CD1c-positive myeloid dendritic cell (primary cell): ENCODE results near the gene ADCY4.
"Not testable (repeated sequence)": the region's sequence is repeated elsewhere in the genome, so short reads cannot be mapped to it uniquely, and the experiment has no call there.

Source experiments
- DNase-seq: peaks from one replicate; pipeline ENCODE4 v3.0.0-alpha.2; 2016; ENCODE audit errors: extremely low spot score

The ADCY4 gene

DNA sequence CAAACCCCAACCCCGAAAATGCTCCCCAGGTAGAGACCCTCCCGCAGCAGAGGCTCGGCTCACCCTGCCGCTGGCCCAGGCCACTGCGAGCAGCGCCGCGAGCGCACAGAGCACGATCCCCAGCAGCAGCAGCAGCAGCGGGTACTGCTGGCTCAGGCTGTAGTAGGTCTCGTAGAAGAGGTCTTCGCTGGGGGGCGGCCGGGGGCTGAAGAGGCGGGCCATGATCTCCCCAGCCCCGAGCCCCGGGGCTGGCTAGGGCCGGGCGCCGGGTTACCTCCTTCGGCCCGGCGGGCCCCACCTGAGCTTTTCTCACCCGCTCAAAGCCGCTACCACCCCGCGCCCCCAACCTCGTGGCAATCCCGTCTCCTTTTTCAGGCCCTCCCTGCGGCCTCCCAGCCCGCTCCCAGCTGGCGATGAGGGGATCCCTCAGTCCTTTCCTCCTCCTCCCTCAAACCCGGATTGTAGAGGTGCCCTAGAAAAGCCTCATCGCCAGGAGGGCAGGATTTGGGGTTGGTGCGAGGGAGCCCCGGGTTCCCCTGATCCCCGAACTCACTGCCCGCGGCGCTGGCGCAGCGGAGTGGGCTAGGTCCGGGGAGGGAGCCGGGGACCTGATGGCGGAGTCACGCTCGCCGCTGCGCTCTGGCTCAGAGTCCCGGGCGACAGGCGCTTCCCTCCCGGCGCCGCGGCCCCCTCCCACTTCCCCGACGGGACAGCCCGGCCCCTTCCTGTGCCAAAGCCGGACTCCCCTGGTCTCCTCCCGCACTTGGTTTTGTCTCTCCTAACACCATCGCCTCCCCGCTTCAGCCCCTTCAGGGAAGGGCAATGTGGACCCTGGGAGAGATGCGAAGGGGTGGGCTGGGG is at the start of gene ADCY4:
TSS of gene ADCY4 (minus strand) at position 641 of the 861 bp plus-strand sequence. CDS start at position 222, 419 bp downstream.
- no peak for DNase-seq

DNA sequence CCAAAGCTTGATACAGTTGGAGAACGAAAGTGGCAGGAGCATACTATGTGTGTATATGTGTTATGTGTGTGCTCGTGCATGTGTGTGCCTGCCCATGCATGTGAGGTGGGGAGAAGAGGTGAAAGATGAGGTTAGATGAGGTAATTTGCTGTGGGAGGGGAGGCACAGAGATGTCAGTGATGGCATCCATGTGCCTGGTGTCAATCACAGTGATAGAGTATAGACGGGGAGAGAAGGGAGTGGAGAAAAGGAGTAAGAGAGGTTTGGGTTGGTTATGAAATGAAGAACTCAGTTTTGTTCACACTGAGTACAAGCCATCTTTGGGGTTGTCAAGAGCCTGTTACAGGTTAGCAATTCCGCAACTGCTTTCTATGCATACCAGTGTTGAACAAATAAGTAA is 49.3 kb upstream of the ADCY4 start:
- no peak for DNase-seq

DNA sequence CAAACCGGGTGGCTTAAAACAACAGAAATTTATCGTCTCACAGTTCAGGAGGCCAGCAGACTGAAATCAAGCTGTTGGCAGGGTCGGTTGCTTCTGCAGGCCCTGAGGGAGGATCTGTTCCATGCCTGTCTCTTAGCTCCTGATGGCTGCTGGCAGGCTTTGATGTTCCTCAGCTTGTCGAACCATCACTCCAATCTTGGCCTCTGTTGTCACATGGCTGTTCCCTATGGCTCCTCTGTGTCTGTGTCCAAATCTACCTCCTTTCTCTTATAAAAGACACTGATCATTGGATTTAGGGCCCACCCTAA is 47.1 kb upstream of the ADCY4 start:
- DNase-seq = no peak

DNA sequence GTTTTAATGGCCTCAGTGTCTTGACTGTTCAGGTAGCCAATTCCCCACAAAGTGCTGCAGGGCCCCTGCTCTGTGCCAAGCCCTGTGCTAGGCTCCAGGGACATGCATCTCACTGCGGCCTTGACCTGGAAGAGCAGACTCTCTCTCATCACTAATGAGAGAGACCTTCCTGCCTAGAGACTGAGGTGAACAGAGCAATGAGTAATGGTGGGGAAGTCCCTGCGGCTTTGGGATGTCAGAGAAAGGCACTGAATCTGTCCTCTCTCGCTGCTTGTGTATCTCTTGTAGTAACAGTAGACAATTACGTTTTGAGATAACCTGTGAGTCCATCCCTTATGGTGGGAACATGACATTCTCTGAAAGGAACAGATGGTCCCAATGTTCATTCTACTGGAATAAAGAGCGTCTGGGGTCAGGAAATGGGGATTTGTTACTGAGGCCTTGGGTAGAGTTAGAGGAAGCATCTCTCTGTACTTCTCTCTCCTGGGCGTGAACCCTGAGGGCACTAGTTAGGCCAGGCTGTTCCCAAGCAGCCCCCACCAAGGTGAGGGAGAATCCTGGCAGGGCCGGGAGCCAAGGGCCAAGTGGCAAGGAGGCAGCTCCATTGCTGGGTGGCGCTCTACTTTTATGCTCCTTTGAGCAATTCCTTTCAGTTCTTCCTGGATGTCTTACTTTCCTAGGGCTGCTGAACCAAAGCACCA is 46.6 kb upstream of the ADCY4 start:
- no peak for DNase-seq

DNA sequence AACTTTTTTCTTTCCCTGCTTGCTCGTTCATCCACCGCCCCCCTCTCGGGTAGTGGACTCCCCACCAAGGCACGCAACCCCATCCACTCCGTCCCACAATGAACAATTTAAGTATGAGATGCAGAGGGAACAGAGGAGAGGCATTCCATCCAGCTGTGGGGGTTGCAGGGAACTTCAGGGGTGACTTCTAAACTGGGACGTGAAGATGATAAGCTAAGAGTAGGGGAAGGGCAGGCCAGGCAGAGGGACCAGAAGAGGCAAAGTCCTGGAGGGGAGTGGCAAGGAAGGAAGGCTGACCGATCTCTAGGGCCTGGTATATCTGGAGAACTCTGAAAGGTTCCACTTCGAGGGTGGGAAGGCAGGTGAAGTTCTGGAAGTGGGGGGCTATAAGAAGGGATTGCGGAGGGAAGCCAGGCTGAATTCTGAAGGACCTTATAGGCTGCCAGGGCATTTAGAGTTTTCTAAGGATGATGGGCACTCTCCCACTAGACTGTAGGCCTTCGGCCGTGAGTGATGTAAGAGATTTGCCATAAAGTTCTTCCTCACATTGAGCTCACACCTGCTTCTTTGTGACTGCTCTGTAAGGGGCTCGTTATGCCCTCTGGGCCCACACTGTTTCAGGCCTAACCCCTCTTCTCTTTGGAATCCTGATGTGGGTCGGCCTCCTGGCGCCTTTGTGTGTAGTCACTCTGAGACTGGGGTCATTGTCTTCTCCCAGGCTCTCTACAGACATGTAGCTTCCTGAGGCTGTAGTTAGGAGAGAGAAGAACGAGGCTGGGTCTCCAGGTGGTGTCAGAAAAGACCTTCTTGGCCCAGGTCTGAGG is 45.2 kb upstream of the ADCY4 start:
- DNase-seq = no peak

DNA sequence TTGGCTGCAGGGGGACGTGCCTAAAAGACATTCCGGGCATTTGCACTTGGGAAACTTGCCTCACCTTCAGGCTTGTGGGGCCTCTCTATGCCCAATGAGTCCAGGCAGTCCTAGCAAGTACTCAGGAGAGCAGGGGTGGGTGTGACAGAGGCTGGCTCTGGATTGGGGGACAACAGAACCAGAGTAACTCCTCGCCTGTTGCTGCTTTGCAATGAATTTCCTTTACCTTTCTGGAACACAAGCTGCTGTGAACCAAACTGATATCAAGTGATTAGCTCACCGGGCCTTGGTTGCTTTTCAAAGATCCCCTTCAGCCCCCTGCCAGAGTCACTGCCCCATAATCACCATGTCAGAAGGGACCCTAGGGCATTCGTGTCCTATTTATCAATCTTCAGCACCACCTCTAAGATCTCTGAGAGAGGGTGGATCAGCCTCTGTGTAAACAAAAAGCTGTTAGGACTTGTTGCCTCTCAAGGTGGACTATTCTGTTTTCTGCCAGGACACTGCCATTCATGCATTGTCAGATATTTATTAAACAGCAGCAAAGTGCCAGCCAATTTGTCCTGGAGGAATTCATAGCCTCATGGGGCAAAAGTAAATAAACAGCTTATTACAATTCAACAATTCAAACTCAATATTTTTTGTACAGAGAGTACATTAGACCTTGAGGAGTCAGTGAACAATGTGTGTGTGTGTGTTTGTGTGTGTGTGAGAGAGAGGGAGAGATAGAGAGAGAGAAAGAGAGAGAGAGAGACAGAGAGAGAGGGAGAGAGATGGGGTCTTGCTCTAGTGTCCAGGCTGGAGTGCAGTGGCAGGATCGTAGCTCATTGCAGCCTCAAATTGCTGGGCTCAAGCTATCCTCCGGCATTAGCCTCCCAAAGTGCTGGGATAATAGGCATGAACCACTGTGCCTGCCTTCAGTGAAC is 44.4 kb upstream of the ADCY4 start:
- no peak for DNase-seq

DNA sequence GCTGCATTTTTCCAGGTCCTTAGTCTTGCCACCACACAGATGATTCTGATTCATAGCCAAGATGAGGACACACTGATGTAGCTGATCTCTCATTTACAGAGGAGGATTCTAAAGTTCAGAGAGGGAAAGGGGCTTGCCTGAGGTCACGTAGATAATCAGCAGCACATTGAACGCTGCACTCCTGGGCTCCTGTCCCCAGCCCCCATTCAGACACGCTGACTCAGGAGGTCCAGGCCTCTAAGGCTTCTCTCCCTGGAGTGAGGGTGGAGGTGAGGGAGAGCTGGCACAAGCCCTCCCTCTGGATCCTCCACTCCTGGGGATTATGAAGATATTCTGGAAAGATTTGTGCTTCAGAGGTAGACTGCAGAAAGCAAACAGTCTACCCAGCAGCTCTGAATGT is 43.5 kb upstream of the ADCY4 start:
- DNase-seq = no peak

DNA sequence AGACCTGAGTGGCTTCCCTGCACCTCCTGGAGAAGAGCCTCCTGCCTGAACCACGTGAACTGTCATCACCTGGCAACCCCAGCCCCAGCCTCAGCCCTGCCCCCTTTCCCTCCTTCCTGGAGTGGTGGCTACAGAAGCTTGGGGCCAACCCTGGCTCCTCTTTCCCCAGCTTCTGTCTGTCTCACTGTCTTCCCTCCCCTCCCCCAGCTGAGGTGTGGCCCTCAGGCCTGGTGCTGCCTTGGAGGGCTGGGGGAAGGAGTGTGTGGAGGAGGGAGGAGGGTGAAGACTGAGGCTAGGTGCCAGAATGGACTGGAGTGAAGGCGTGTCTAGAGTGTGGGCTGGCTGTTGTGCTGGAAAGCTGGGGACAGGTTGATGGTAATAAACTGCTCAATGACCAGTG is 42.8 kb upstream of the ADCY4 start:
- no peak for DNase-seq

DNA sequence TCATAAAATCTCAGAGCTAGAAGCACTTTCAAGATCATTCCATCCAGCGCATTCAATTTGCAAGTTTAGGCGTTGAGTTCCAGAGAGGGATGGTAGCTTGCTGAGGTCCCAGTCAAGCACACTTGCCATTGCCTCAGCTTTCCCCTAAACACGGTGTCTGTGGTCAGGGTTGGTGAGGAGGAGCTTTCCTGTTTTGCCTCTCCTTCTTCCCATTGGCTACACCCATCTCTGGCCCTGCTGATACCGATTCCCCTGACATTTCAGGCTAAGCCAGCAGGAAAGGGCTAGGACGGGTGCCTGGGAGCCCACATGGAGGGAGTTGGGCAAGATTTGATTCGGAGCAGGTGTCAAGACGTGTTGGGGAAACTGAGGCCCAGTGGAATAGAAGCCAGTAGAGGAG is 42.3 kb upstream of the ADCY4 start:
- no peak for DNase-seq

DNA sequence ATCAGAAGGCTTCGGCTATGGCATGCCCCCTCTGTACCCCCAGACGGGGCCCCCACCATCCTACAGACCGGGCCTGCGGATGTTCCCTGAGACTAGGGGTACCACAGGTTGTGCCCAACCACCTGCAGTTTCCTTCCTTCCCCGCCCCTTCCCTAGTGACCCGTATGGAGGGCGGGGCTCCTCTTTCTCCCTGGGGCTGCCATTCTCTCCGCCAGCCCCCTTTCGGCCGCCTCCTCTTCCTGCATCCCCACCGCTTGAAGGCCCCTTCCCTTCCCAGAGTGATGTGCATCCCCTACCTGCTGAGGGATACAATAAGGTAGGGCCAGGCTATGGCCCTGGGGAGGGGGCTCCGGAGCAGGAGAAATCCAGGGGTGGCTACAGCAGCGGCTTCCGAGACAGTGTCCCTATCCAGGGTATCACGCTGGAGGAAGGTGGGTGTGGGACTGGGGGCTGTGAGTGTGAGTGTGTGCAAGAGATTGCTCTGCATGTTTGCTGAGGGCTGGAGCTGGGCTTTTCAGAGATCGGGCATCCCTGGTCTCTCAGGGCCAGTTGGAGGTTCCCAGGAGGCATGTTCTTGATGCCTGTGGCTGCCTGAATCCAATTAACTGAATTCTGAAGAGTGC is 41.7 kb upstream of the ADCY4 start:
- no peak for DNase-seq

DNA sequence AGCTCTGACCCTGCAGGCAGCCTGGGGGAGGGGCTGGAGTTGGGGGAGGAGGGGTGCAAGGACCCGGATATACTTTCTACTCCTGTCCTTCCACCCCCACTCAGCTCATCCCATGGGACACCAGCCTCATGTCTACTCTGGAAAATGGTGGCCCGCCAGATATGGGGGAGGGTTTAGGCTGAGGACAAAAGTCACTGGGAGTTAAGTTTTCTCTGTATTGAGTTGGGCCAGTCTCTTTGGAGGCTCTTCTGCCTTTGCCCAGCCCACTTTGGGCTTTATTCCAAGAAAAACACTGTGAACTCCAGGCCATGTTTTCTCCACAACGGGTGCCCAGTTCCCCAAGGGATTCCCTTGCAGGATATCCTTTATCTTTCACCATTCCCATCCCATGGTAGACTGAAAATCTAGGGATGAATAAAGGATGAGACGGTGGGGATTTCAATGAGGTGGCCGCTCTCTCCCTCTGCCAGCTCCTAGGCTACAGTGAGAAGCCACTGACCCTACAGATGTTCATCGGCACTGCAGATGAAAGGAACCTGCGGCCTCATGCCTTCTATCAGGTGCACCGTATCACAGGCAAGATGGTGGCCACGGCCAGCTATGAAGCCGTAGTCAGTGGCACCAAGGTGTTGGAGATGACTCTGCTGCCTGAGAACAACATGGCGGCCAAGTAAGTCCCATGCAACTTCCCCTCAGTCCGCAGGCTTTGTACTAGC is 38.0 kb upstream of the ADCY4 start:
- DNase-seq = no peak

DNA sequence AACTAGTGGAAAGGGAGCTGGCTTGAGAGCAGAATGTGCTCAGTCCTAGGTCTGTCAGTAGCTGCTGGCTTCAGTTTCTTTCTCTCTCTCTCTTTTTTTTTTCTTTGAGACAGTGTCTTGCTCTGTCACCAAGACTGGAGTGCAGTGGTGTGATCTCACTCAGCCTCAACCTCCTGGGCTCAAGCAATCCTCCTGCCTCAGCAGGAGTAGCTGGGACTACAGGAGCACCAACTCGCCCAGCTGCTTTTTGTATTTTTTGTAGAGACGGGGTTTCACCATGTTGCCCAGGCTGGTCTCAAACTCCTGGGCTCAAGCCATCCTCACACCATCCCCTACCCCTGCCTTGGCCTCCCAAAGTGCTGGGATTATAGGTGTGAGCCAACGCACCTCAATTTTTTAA is 36.7 kb upstream of the ADCY4 start:
- DNase-seq = not testable (repeated sequence)

DNA sequence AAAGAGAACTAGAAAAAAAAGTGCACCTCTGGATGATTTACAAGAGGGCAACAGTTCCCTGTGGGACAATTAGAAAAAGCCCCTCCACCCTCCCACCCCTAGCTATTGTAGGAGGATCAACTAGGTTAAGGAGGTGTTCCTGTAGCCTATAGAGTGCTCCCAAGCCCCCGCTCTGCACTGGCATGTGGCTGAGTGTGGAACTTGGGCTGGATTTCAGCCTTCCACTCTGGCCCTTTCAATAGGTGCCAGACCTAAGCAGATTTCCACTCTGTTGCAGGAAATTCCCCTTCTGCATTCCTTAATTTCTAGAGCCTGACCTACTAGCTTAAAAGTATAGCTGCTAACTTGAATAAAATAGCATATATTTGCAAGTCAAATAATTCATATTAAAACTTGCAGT is 35.9 kb upstream of the ADCY4 start:
- no peak for DNase-seq

DNA sequence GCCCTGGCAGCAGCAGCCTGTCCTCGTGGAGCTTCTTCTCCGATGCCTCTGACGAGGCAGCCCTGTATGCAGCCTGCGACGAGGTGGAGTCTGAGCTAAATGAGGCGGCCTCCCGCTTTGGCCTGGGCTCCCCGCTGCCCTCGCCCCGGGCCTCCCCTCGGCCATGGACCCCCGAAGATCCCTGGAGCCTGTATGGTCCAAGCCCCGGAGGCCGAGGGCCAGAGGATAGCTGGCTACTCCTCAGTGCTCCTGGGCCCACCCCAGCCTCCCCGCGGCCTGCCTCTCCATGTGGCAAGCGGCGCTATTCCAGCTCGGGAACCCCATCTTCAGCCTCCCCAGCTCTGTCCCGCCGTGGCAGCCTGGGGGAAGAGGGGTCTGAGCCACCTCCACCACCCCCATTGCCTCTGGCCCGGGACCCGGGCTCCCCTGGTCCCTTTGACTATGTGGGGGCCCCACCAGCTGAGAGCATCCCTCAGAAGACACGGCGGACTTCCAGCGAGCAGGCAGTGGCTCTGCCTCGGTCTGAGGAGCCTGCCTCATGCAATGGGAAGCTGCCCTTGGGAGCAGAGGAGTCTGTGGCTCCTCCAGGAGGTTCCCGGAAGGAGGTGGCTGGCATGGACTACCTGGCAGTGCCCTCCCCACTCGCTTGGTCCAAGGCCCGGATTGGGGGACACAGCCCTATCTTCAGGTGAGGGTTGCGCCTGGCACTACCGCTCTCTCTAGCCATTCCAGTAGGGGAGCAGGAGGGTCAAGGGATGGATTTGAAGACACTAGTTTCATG is 35.2 kb upstream of the ADCY4 start:
- no peak for DNase-seq

DNA sequence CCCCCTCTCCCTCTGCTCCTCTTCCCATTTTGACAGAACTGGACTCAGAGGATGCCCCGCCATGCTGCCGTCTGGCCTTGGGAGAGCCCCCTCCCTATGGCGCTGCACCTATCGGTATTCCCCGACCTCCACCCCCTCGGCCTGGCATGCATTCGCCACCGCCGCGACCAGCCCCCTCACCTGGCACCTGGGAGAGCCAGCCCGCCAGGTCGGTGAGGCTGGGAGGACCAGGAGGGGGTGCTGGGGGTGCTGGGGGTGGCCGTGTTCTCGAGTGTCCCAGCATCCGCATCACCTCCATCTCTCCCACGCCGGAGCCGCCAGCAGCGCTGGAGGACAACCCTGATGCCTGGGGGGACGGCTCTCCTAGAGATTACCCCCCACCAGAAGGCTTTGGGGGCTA is 34.6 kb upstream of the ADCY4 start:
- DNase-seq = no peak

DNA sequence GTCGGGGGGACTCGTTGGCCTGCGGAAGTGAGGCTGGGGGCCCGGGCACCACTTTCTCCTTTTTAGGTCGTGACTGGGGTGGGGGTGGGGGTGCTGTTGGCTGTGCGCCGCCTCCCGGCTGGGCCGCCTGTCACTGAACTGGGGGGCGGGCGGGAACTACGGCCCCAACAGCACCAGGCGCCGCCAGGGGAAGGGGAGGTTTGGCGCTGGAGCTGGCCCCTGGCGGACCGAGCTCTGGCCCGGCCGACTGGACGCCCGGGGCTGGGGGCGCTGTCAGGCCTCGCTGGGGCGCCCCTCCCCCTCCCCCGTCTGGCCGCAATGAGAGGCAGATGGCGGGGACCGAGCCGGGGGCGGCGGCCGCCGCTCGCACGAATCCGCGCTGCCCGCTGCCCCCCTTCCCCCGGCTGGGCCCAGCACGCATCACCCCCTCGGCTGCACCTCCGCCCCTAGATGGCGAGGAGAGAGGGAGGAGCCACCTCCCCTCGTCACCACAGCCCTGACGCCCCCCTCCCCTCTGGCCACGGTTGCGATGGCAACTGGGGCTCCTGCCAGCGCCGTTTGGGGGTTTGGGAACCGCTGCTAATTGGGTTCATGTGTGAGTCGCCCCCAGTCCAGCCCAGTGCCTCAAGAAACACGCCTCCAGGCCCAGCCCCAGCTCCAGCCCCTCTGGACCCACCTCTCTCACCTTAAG is 33.8 kb upstream of the ADCY4 start:
- peak; percentile 29 for DNase-seq

DNA sequence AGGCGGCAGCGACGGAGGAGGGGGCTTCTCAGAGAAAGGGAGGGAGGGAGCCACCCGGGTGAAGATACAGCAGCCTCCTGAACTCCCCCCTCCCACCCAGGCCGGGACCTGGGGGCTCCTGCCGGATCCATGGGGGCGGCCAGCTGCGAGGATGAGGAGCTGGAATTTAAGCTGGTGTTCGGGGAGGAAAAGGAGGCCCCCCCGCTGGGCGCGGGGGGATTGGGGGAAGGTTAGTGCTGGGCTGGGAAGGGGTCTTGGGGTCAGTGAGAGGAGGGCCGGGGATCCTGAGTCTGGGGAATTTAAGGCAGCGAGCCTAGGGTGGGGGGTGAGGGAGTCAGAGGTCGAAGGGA is 33.3 kb upstream of the ADCY4 start:
- DNase-seq = no peak

DNA sequence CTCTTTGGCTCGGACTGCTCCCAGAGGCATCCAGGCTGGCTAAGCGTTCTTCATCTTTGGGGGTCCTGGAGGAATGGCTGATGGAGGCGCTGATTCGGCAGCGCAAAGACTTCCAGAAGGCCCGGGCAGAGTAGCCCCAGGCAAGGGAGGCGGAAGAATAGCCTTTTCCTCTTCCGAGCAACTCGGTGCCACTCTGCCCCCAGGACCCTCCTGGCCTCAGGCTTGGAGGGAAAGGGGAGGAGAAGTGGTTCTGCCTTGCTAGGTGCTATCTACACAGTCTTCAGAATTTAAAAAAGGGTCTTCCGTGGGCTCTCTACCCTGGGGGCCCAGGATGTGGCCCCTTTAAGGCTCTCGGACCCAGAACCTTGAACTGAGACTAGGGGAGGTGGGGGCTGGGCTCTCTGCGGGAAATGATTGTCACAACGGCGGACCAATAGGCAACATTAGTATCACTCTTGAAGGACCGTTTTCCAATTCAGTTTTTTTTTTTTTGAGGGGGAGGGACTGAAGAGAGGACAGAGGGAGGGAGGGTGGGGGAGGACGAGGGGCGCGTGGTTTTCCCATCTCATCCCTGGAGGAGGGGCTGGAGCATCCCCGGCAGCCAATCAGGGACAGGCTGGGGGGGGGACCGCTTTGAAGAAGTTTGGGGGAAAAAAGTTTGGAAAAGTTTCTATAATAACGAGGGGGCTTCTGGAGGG is 32.8 kb upstream of the ADCY4 start, which contains the start of gene NFATC4:
TSS of gene NFATC4 (plus strand) at position 671 of the 698 bp plus-strand sequence. CDS start 157 bp downstream, outside the sequence.
- no peak for DNase-seq
